NOMO-1 treated with dmso at 0.1 percent for 144 hours (cell line): ENCODE results near the gene RSRP1.
"Not testable (repeated sequence)": the region's sequence is repeated elsewhere in the genome, so short reads cannot be mapped to it uniquely, and the experiment has no call there.

ENCODE experiments used
- DNase-seq: peaks from one replicate; lab custom pipeline; 2025; ENCODE audit not compliant: unreplicated experiment; lab: John Stamatoyannopoulos, UW

The RSRP1 gene

DNA sequence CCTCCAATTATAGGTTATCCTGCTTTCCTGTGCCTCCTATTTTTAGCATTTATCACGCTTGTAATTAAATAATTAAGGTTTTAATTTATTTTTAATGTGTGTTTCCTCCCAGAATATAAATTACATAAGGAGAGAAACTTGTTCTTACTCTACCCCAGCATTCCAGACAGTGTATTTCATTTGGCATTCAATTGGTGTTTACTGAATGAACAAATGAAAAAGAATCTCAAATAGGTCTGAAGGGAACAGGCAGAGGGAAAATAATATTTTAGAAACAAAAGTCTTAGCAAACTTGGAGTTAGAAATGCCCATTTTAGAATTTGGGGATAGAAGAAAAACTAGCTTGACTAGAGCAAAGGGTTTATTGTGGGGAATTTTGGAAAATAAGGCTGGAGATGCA is 9.9 kb upstream of the RSRP1 start:
- DNase-seq = no peak

DNA sequence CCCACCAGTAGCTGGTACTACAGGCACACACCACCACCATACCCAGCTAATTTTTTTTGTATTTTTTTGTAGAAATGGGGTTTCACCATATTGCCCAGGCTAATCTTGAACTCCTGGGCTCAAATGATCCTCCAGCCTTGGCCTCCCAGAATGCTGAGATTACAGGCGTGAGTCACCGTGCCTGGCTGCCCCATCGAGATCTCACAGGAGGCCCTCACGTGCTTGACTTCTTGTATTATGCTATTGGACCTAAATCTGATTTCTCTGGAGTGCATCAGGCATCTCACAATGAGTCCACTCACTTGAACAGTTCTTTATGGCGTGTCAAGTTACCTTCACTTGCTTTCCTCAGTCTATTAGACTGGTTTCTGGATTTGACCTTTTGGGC is 9.3 kb upstream of the RSRP1 start:
- DNase-seq = no peak

DNA sequence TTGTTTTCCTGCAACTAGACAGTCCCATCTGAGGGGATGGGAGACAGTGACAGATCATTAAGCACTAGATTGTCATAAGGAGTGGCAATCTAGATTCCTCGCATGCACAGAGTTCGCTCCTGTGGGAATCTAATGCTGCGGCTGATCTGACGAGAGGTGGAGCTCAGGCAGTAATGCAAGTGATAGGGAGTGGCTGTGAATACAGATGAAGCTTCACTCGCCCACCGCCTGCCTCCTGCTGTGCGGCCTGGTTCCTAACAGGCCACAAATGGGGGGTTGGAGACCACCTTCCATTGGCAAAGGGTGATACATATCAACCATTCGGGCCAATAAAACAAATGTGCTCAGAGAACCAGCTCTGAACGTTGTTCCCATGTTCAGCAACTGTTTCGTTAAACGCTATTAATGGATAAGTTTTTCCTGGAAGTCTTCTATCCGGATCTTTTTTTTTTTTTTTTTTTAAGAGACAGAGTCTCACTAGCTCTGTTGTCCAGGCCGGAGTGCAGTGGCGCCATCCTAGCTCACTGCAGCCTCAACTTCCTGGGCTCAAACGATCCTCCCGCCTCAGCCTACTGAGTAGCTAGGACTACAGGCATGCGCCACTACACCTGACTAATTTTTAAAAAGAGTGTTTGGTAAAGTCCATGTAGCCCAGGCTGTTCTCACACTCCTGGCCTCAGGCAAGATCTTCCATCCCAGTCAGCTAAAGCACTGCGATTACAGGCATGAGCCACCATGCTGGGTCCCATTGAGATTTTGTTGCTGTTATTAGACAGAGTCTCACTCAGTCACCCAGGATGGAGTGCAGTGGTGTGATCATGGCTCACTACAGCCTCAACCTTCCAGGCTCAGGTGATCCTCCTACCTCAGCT is 8.7 kb upstream of the RSRP1 start:
- DNase-seq = no peak

DNA sequence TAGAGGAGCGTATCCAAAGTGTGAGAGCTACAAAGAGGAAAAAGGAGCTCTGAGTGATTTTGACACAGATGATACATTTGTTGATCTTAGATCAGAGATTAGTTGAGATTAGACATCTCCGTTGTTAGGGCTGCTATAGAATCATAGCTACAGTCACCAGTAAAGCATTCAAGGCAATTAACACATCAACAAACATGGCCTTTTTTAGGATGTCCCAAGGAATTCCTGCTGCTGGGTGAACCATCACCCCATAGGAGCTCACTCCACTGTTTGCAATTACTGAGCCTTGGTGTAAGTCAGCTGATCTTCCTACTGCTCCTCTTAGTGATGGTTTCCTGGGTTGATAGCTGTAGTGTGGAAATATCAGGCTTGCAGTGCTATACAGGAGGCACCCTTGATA is 6.7 kb upstream of the RSRP1 start:
- no peak for DNase-seq

DNA sequence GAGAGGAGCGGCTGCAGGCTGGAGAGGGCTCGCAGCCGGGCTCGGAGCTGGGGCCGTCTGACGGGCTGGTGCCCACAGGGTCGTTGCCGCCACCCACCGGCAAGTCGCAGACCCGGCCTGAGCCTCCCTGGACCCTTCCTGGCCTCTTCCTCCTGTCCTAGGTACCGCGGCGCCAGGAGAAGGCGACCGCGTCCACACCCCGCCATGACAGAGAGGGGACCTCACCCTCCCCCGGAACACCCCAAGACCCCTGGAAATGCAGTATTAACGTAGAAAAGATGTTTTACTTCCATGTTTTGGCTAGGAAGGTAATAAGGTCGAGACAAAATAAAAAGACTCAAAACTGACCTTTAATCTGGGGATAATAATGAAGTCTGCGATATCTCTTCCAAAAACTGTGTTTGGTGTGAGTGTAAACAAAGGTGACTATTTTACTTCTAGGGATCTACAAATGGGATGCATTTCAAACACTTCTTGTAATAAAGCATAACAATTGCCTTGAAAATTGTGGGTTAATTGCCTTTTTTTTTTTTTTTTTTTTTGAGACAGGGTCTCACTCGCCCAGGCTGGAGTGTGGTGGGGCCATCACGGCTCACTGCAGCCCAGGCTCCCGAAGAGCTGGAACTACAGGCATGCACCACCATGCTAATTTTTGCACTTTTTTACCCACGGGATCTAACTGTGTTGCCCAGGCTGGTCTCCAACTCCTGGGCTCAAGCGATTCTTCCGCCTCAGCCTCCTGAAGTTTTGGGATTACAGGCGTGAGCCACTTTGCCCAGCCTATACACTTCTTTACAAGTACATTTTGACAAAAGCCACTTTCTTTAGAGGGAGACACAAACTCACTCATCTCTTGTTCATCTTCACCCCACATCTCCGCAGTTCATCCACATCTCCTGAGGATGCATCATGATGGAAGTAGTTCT is 838 bp upstream of the RSRP1 start:
- DNase-seq = no peak

DNA sequence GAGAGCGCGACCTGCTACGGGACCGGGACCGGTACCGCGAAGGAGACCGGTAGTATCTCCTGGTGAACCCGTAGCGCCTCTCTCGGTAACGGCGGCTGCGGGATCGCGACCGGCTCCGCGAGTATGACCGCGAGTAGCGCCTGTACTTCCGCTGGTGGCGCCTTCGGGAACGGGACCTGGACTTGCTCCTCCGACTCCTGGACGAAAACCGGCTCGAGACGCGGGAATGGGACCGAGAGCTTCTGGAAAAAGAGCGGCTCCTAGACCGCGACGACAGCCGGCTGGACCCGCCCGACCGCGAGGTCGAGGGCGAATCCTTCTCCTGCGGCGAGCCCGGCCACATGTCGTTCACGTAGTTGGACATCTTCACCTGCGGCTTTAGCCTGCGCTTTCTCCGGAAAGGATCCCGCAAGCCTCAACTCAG is 642 bp downstream of the RSRP1 start:
- DNase-seq = no peak

DNA sequence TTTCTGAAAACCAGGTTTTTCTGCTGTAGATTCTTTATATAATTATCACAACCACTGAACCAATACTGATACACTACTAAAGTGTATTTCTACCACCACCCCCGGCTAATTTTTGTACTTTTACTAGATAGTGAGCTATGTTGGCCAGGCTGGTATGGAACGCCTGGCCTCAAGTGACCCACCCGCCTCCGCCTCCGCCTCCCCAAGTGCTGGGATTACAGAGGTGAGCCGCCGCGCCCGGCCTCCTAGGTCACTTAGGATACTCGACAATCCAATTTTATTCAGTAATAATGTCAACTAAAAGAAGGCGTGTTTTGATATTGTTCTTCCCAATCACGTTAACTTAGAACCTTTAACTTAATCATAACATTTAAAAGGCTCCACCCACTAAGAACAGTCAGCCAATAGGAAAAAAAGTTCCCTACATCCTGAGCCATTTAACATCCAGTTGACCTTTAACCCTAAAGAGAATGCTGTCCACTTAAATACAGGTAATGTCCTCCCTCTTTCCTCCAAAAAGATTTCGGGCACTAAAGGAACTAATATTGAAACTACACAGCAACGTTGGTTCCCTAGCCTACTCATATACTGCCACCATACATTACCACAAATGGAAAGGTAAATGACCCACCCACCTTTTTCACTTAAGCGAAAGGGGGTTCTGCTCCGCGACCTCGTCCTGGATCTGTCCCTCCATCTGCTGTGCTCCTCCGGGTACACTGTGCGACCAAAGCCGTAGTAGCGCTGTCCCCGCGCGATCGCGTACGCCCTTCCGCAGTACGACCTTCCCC is 1.2 kb downstream of the RSRP1 start:
- no peak for DNase-seq

DNA sequence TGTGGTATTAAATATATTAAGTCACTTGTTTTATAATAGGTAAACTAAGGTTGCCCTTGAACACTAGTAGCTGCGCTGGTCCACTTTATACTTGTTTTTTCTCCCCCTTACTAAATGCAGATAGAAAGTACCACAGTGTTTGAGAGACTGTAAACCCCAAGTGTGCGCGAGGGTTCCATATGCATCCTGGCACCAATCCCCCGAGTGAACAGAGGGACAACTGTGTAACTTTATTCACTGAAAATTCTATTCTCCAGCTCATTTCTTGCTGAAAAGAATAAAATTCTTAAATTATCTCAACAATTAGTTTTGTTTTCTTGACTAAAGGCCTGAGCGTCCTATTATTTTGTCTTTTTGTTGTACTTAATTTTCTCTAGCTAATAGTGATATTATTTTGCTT is 1.9 kb downstream of the RSRP1 start:
- DNase-seq = no peak

DNA sequence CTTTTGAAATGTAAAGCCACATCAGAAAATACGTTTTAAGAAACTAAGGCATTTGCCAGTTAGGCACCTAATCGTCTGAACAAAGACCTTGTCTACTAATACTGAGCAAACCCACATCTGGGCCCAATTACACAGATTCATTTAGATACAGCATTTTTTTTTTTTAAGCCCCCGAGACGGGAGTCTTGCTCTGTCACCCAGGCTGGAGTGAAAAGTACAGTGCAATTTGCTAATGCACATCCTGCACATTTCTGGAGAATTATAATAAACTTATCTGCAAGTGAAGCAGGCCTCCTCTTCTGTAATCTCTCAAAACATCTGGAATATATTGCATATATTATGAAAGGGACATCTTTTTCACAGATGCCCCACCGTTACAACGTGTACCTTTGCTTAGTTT is 3.3 kb downstream of the RSRP1 start:
- DNase-seq = no peak

DNA sequence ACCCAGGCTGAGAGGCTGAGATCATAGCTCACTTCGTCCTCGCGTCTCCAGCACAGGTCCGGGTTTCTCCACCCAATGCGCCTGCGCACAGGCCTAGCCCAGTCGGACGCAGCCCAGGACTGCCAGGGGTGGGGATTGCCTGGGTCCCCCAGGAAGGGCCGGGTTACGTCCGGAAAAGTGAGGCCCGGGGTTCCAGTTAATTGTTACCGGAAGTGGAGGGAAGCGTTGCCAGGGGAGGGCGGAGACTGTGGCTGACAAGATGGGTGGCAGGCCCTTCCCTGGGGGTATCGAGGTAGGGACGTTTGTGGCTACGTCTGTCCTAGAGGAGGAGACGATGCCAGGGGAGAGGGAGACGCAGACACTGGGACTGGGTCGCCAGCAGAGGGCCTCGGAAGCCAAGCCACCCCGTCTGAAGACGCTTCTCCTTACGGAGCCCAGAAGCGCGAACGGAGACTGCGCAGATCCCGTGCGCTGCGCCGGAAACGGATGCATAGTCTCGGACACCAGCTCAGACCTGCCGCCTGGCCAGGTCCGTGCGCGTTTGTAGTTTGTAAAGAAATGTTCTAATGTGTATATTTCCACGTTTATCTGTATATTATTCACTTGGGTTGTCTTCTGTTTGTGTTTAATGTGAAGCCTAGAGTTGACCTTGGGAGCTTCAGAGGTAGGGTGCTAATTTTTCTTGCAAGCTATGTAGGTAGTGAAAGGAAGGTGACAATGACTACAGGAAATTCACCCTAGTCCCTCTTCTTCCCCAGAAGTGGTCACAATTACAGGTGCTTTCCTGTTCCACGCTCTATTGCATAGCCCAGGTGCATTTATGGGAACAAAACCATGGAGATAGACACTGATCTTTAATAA is 7.3 kb downstream of the RSRP1 start:
- peak; percentile 92 for DNase-seq

DNA sequence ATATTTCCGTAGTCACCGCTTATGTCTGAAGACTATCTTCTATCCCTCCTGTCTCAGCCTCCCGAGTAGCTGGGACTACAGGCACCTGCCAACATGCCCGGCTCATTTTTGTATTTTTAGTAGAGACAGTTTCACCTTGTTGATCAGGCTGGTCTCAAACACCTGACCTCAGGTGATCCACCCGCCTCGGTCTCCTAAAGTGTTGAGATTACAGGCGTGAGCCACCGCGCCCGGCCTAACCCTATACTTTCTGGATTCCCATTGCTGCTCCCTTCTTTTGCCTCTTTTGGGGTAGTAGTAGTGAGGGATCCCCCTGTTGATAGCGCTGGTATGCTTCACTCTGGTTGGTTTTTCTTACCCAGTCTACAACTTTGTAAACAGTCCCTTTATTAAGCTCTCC is 9.2 kb downstream of the RSRP1 start:
- DNase-seq = no peak

DNA sequence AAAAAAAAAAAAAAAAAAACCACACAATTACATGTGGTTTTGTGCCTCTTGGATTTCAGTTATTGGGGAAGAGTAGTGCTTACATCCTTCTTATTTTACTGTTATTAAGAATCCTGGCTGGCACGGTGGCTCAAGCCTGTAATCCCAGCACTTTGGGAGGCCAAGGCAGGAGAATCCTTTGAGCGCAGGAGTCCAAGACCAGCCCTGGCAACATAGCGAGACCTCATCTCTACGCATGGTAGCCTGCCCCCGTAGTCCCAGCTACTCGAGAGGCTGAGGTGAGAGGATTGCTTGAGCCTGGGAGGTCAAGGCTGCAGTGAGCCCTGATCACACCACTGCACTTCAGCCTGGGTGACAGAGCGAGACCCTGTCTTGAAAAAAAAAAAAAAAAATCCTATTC is 11.0 kb downstream of the RSRP1 start:
- not testable (repeated sequence) for DNase-seq

DNA sequence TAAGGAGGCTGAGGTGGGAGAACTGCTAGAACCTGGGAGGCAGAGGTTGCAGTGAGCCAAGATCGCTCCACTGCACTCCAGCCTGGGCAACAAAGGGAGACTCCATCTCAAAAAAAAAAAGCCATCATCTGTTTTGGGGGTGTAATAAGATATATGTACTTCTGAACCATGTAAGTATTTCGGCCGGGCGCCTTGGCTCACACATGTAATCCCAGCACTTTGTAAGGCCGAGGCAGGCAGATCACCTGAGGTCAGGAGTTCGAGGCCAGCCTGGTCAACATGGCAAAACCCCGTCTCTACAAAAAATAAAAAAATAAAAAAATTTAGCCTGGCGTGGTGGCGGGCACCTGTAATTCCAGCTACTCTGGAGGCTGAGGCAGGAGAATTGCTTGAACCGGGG is 11.8 kb downstream of the RSRP1 start:
- not testable (repeated sequence) for DNase-seq

DNA sequence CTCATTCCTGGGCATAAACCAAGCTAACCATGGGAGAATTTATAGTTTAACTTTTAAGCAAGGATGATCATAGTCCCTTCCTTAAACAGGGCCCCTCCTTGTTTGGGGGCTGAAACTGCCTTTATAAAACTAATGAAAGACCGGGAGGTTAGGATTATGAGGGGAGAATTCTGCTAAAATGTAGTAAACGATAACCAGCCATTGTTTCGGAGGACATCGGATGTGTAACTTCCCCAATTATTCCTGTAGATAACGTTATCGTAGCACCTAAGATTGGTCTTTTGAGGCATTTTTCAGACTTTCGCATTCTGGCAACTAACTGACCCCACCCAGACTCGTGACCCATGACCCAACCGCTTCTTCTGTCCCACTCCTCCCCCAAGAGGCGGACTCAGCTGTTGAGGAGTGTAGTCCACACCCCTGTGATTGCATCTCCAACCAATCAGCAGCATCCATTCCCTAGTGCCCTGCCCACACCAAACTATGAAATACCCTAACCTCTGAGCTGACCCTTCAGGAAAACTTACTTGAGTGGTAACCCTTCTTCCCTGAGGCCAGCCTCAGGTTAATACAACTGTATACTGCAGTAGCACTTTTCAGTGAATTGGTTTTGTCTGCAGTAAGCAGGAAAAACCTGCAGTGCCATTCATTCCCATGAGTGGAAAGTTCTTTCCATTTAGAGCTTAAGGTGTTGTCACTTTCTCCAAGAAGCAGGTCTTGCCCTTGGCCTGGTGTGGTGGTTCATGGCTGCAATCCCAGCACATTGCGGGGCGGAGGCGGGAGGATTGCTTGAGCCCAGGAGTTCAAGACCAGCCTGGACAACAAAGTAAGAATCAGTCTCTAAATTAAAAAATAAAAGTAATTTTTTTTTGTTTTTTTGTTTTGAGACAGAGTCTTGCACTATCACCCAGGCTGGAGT is 14.1 kb downstream of the RSRP1 start:
- peak; percentile 82 for DNase-seq

DNA sequence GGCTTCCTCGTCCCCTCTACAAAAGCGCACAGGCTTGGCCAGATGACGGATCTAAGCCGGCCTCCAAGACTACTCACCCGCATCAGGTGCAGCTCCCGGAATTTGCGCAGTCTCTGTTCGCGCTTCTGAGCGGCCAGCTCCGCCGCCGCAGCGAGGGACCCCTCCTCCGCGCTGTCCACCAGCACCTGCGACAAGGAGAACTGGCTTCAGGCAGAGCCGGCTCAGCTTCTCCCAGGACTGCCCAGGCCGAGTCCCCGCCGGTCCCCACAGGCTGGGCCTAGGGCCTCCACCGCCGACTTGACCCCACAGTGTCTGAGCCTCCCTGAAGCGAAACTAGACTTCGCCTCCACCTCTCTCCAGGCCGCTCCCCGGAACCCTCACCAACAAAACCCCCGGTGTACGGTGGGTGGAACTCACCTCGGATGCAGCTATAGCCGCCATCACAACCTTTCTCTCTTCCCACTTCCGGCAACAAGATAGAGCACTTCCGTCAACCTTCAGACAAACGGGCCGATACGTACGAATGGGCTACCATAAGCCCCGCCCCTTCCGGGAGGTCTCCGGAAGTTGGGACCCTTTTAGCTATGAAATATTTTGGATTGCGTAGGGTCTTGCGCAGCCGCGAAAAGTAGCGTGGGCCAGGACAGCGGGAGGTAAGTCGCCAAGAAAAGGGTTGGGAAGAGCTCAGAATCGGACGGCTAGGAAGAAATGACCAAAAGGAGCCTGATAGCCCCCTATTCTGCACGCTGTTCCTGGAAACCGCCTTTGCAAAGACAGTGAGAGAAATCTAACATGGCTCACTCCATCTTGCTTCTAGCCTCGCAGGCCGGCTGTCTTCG is 15.0 kb downstream of the RSRP1 start, which contains the start of gene SYF2:
Gene SYF2, minus strand, starts transcription at position 476 of the 839 bp plus-strand sequence. Its CDS starts 35 bp downstream, at position 441.
- DNase-seq = peak; percentile 93

DNA sequence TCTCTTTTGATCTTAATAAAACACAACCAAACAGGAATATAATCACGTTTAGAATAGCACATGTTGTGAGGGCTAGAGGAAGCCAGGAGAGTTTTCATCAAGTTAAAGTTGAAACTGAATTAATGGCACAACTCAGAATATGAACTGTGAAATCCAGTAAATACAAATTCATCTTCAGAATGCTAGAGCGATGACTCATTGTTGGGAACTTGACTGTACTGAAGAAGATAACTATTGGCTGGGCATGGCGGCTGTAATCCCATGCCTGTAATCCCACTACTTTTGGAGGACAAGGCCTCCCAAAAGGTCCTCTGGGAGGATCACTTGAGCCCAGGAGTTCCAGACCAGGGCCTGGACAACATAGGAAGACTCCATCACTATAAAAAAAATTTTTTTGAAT is 23.8 kb downstream of the RSRP1 start:
- DNase-seq = no peak

DNA sequence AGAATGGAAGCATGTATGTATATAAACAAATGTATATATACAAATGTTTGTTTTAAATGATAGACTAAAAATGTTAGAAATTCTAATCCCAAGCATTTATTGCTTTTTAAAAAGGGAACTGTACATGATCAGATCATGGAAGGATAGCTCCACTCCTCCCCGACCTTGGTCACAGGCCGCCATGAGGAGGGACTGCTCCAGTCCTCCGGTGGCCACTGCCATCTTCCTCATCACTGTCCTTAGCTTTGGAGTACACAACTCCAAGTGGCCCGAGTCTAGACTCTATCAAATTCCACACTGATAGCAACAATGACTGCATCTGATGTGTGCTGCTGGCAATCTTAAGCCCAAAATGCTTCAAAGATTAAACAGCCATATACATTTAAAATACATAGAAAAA is 24.6 kb downstream of the RSRP1 start:
- no peak for DNase-seq

DNA sequence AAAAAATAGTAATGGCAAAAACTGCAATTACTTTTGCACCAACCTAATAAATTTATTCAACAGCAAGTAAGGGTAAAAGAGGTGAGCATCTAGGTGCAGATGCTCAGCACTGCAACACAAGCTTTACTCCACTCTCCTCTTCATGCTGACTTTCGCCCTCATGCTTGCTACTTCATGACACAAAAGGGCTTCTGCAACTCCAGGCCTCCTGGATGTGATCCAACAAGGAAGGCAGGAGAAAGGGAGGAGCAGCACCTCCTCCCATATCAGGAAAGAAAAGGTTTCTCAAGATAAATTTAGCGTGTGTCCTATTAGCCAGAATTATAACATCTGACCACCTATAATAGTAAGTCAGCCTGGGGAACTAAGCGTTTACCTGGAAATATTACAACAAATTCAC is 26.6 kb downstream of the RSRP1 start:
- DNase-seq = no peak
